ENCODE measurements around the gene ULK1. TPM values are rescaled to one million over a fixed set of nuclear protein-coding genes. Genes with fewer than 3 reads are reported as not detected.

Gene ULK1
- total RNA-seq, 1 experiment from 2014 or later, result 34.2 TPM

DNA sequence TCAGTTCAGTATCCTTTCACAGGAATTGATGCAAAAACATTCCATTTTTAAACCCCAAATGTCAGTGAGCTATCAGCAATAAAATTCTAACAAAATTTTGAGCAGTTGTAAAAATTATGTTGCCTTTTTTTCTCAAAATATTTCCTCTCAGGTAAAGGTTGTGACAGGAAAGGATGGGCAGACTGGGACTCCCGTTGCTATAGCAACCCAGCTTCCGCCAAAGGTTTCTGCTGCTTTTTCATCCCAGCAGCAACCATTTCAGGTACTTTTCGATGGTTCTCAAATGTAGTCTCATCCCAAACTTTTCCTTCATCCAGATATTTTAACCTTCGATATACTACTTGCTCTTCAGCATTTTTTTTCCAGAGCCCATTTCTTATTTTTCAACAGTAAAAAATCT lies 69.0 kb downstream of the ULK1 start:
- RAD21 ChIA-PET (ENCODE audit: low non-redundant PET in 1 of 2, low total read pairs in 2 of 2, uncharacterized antibody in 2 of 2, unreplicated experiment in 2 of 2), result interaction anchor here in 1 of 2 experiments (0.6 kb wide), 1 partner anchor 1070 kb away, joined by 3 read pairs; no protein-coding TSS in a partner anchor
- Histone ChIP-seq H4K20me1 (ENCODE audit: insufficient read depth) (peaks cover 6% of the 10 kb centered on the region), H3K27me3 (ENCODE audit: insufficient read depth, low read length) (no peaks in the 10 kb centered on the region), H3K9ac (ENCODE audit: low read length) (no peak overlapping the region), H2AFZ (ENCODE audit: low read depth, low read length, poor library complexity, severe bottlenecking) (no peak overlapping the region), H3K9me2 (ENCODE audit: insufficient read depth) (no peaks in the 10 kb centered on the region), H3K4me3 (replicated peaks in 1 of 2; ENCODE audit: low read depth in 1 of 2, low read length in 2 of 2) (no peak overlapping the region), H3K27ac (ENCODE audit: low read depth, low read length) (no peak overlapping the region), H3K4me2 (ENCODE audit: low read length) (no peak overlapping the region), H3K9me3 (ENCODE audit: control insufficient read depth in 1 of 2, insufficient read depth in 1 of 2, low read depth in 1 of 2, low read length in 2 of 2) (no peaks in the 10 kb centered on the region), H3K4me1 (ENCODE audit: control insufficient read depth in 1 of 2, insufficient read depth in 2 of 2, low read length in 2 of 2) (no peaks in the 10 kb centered on the region), H3K79me2 (ENCODE audit: insufficient read depth, low read length) (peaks cover 87% of the 10 kb centered on the region), H3K36me3 (ENCODE audit: control insufficient read depth in 1 of 2, insufficient read depth in 2 of 2, low read length in 2 of 2) (peaks cover 6 to 7% of the 10 kb centered on the region in 2 experiments; a peak in 3 of 4 replicates)
- DNase-seq (ENCODE audit: low read depth, low spot score), result no peak
- intact Hi-C loops (cut with micrococcal nuclease), result no loop called here
- POLR2A ChIA-PET, result no interaction called here
- no peak for ATAC-seq
- no TSS peak for BruUV-seq (replicated peaks)
- TF ChIP-seq FOSL1 (IDR thresholded peaks at IDR 0.05; ENCODE audit: low read depth) (no peak), EZH2phosphoT487 (IDR thresholded peaks at IDR 0.05; ENCODE audit: borderline replicate concordance) (no peak), EGR1 (IDR thresholded peaks at IDR 0.05; ENCODE audit: low read depth) (no peak), JUND (IDR thresholded peaks at IDR 0.05) (no peak), ZNF274 (IDR thresholded peaks at IDR 0.05; ENCODE audit: low read depth, low read length) (no peak), TCF7L2 (IDR thresholded peaks at IDR 0.05; ENCODE audit: borderline replicate concordance, extremely low read depth, insufficient read depth, insufficient read length) (no peak), POLR2AphosphoS5 (IDR thresholded peaks at IDR 0.05; ENCODE audit: low read depth, low read length) (no peak), POLR2A (IDR thresholded peaks at IDR 0.05; ENCODE audit: borderline replicate concordance, extremely low read depth, insufficient read depth, insufficient read length) (no peak), YY1 (IDR thresholded peaks at IDR 0.05; ENCODE audit: extremely low read depth, insufficient replicate concordance, low read depth, low read length) (no peak), EZH2 (IDR thresholded peaks at IDR 0.05) (no peak), ZFX (IDR thresholded peaks at IDR 0.05) (no peak), SRF (IDR thresholded peaks at IDR 0.05; ENCODE audit: low read depth) (no peak)
- TF ChIP-seq, protein P1, sequence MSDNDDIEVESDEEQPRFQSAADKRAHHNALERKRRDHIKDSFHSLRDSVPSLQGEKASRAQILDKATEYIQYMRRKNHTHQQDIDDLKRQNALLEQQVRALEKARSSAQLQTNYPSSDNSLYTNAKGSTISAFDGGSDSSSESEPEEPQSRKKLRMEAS (IDR thresholded peaks at IDR 0.05), result no peak
- TF ChIP-seq, protein P2, sequence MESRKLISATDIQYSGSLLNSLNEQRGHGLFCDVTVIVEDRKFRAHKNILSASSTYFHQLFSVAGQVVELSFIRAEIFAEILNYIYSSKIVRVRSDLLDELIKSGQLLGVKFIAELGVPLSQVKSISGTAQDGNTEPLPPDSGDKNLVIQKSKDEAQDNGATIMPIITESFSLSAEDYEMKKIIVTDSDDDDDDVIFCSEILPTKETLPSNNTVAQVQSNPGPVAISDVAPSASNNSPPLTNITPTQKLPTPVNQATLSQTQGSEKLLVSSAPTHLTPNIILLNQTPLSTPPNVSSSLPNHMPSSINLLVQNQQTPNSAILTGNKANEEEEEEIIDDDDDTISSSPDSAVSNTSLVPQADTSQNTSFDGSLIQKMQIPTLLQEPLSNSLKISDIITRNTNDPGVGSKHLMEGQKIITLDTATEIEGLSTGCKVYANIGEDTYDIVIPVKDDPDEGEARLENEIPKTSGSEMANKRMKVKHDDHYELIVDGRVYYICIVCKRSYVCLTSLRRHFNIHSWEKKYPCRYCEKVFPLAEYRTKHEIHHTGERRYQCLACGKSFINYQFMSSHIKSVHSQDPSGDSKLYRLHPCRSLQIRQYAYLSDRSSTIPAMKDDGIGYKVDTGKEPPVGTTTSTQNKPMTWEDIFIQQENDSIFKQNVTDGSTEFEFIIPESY (IDR thresholded peaks at IDR 0.05; ENCODE audit: extremely low read depth, insufficient replicate concordance, low read length), result no peak
- TF ChIP-seq, protein P3, sequence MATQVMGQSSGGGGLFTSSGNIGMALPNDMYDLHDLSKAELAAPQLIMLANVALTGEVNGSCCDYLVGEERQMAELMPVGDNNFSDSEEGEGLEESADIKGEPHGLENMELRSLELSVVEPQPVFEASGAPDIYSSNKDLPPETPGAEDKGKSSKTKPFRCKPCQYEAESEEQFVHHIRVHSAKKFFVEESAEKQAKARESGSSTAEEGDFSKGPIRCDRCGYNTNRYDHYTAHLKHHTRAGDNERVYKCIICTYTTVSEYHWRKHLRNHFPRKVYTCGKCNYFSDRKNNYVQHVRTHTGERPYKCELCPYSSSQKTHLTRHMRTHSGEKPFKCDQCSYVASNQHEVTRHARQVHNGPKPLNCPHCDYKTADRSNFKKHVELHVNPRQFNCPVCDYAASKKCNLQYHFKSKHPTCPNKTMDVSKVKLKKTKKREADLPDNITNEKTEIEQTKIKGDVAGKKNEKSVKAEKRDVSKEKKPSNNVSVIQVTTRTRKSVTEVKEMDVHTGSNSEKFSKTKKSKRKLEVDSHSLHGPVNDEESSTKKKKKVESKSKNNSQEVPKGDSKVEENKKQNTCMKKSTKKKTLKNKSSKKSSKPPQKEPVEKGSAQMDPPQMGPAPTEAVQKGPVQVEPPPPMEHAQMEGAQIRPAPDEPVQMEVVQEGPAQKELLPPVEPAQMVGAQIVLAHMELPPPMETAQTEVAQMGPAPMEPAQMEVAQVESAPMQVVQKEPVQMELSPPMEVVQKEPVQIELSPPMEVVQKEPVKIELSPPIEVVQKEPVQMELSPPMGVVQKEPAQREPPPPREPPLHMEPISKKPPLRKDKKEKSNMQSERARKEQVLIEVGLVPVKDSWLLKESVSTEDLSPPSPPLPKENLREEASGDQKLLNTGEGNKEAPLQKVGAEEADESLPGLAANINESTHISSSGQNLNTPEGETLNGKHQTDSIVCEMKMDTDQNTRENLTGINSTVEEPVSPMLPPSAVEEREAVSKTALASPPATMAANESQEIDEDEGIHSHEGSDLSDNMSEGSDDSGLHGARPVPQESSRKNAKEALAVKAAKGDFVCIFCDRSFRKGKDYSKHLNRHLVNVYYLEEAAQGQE (IDR thresholded peaks at IDR 0.05; ENCODE audit: low read depth), result no peak
- CTCF ChIA-PET, result no interaction called here

All from HCT116 (cell line).